K562 (cell line): ENCODE results near the gene SPATS1. TPM values are rescaled to one million over a fixed set of nuclear protein-coding genes. Genes with fewer than 3 reads are reported as not detected.

ENCODE experiments used
- AFF1 ChIP-seq, 2 experiments: fragments of 450-650 bp; IDR thresholded peaks; 2 replicates each; pipeline ENCODE4 v1.6.1; 2018; ENCODE audit warnings: mild to moderate bottlenecking in 2 of 2, low read depth in 1 of 2; ENCODE audit not compliant: partially characterized antibody in 2 of 2
- EZH2 ChIP-seq: IDR thresholded peaks from 2 replicates; pipeline ENCODE4 v1.6.1; 2012; ENCODE audit warnings: low read depth, mild to moderate bottlenecking, inconsistent platforms, low read length, borderline replicate concordance
- GMEB1 ChIP-seq: fragments of 250-450 bp; sonication (Bioruptor Pico); IDR thresholded peaks from 2 replicates; pipeline ENCODE4 v1.4.0; 2020; ENCODE audit warnings: mild to moderate bottlenecking
- HDAC6 ChIP-seq: IDR thresholded peaks from 2 replicates; pipeline ENCODE4 v1.6.1; 2012; ENCODE audit warnings: low read depth, mild to moderate bottlenecking, control low read depth, inconsistent platforms, low read length, moderate library complexity
- HEY1 ChIP-seq: fragments of 250-450 bp; sonication (Bioruptor Pico); IDR thresholded peaks from 2 replicates; pipeline ENCODE4 v1.5.0; 2020; ENCODE audit warnings: mild to moderate bottlenecking, moderate library complexity, borderline replicate concordance
- ILK ChIP-seq: fragments of 450-650 bp; IDR thresholded peaks from 2 replicates; pipeline ENCODE4 v1.6.1; 2016; ENCODE audit warnings: missing genetic modification characterization, low read depth, mild to moderate bottlenecking, missing compliant biosample characterization, moderate library complexity, borderline replicate concordance
- KLF13 ChIP-seq: fragments of 450-650 bp; IDR thresholded peaks from 2 replicates; pipeline ENCODE4 v1.6.1; 2016; ENCODE audit warnings: missing genetic modification characterization, low read depth, mild to moderate bottlenecking, missing compliant biosample characterization, moderate library complexity, borderline replicate concordance
- NCOR1 ChIP-seq: fragments of 450-650 bp; IDR thresholded peaks from 2 replicates; pipeline ENCODE4 v1.6.1; 2016; ENCODE audit warnings: mild to moderate bottlenecking, moderate library complexity
- NFATC3 ChIP-seq: fragments of 450-650 bp; IDR thresholded peaks from 2 replicates; pipeline ENCODE4 v1.6.1; 2017; ENCODE audit warnings: mild to moderate bottlenecking
- REST ChIP-seq, 2 experiments: fragments of 450-650 bp; formaldehyde crosslinking in 1 of 2; IDR thresholded peaks; 2 replicates each; pipeline versions ENCODE4 v1.4.0 to v1.6.1; 2014 to 2020; ENCODE audit warnings: mild to moderate bottlenecking in 2 of 2, borderline replicate concordance in 1 of 2, low read depth in 1 of 2
- SP1 ChIP-seq: sonication (generic); formaldehyde crosslinking; IDR thresholded peaks from 2 replicates; pipeline ENCODE4 v1.8.1; 2022; ENCODE audit warnings: mild to moderate bottlenecking, missing genetic modification reagents
- ZEB2 ChIP-seq: fragments of 450-650 bp; IDR thresholded peaks from 2 replicates; pipeline ENCODE4 v1.6.1; 2016
- ZNF347 ChIP-seq: fragments of 450-650 bp; formaldehyde crosslinking; IDR thresholded peaks from 2 replicates; pipeline ENCODE4 v1.4.0; 2020; ENCODE audit warnings: low read depth, mild to moderate bottlenecking, moderate library complexity
- polyA plus RNA-seq, 8 experiments: library from polyadenylated mRNA; depleted of rRNA in 4 of 8; stranded (reverse) in 5 of 8; unstranded in 3 of 8; fragments of >200 nt; fragmentation: Nextera tagmentation in 2 of 8; fragmentation: Illumina TruSeq in 1 of 8; extraction: Ambion mirVana in 2 of 8; extraction: Trizol in 1 of 8; gene quantifications; 2 replicates each; pipeline versions ENCODE4 v1.2.1 to v1.2.3, GENCODE V29; 2011 to 2014; ENCODE audit warnings: inconsistent platforms in 1 of 8, missing spikeins in 1 of 8
- total RNA-seq, 7 experiments: library from RNA; depleted of rRNA in 6 of 7; stranded (reverse); fragments of >200 nt in 6 of 7; fragmentation: Illumina TruSeq in 2 of 7; extraction: Trizol in 2 of 7; gene quantifications; 2 replicates each; pipeline versions ENCODE4 v1.2.1 to v1.2.3, GENCODE V29; 2011 to 2021; ENCODE audit warnings: low replicate concordance in 1 of 7

Gene SPATS1
- total and polyA plus RNA-seq, 9 of the 15 experiments (the other 6 are each of a cell fraction or from before 2014, with no cell fraction given), result not detected

DNA sequence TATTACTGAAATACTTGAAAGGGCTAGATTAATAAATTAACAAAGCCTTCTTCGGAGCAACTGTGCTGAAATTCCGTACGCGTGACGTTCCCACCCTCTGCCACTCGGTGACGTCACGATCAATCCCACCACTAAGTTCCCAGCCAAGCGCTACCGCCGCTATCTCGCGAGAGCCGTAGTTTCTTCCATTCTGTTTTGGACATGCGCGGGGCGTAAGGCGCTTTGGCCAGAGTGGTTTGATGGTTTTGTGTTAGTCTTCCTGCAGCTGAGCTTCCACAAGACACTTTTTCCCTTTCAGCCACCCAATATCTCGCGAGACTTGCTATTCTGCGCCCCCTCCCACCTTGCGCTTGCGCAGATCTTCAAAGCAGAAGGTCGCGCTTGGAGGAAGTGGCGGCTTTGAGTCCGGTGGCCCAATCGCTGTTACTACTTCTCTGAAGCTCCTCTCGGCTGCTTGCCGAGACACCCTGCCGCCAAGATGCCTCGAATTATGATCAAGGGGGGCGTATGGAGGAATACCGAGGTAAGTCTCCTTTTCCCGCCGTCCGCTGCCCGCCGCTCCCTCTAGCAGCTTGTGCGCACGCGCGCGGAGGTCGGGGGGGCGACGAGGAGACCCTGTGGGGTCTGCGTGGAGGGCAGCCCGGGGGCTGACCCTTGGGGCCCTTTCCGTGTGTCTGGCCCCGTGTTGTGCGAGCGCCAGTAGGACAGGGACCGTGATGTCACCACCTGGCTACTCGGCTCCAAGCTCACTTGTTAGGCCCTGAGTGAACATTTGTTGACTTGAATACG is 45.1 kb downstream of the SPATS1 start, which contains the start of gene CDC5L (continued):
- no peak for TF ChIP-seq GMEB1 (CRISPR knock-in tag)
- TF ChIP-seq HDAC6, result no peak
- TF ChIP-seq ZEB2, result no peak
- no peak for TF ChIP-seq ZNF347 (CRISPR knock-in tag)
- no peak for TF ChIP-seq HEY1
- peak; percentile 84 for TF ChIP-seq SP1 (CRISPR knock-in tag)
- no peak for TF ChIP-seq NCOR1
- TF ChIP-seq AFF1 (IDR thresholded peaks at IDR 0.05; ENCODE audit: low read depth in 1 of 2, partially characterized antibody in 2 of 2), result no peak
- no peak for TF ChIP-seq EZH2
- TF ChIP-seq KLF13 (tag), result peak; percentile 81
- TF ChIP-seq ILK (tag), result no peak
- no peak for TF ChIP-seq REST (IDR thresholded peaks at IDR 0.05; ENCODE audit: borderline replicate concordance)
- TF ChIP-seq REST (CRISPR knock-in tag; IDR thresholded peaks at IDR 0.05; ENCODE audit: low read depth), result peak; percentile 84
- TF ChIP-seq NFATC3, result no peak
